GM21367 (cell line): ENCODE measurements around the gene SUPT6H.
"Not testable (repeated sequence)": the region's sequence is repeated elsewhere in the genome, so short reads cannot be mapped to it uniquely, and the experiment has no call there.

Experiments
- ATAC-seq: cut with Tn5 transposase; IDR thresholded peaks from one replicate; pipeline ENCODE4 v1.9.1; 2021; ENCODE audit not compliant: unreplicated experiment

The SUPT6H gene

GRCh38 chr17:28735242-28735722, 73.3 kb downstream of the SUPT6H start:
- no peak for ATAC-seq

GRCh38 chr17:28735913-28736769, 74.1 kb downstream of the SUPT6H start:
- not testable (repeated sequence) for ATAC-seq

- no peak for ATAC-seq
Observed at GRCh38 chr17:28737316-28737715, 75.3 kb downstream of the SUPT6H start.

GRCh38 chr17:28737770-28738679, 76.0 kb downstream of the SUPT6H start:
- peak; percentile 31 for ATAC-seq

- no peak for ATAC-seq
Observed at GRCh38 chr17:28738680-28739384, 76.8 kb downstream of the SUPT6H start.

GRCh38 chr17:28740406-28741357, 78.7 kb downstream of the SUPT6H start:
- no peak for ATAC-seq

- no peak for ATAC-seq
Observed at GRCh38 chr17:28741358-28742349, 79.6 kb downstream of the SUPT6H start.

- peak; percentile 34 for ATAC-seq
Observed at GRCh38 chr17:28743243-28744103, 81.5 kb downstream of the SUPT6H start, which contains the start of gene TRAF4. TRAF4 (plus strand) TSS chr17:28744011; CDS start chr17:28744113, 102 bp downstream.

GRCh38 chr17:28744104-28744971, 82.3 kb downstream of the SUPT6H start:
- ATAC-seq: no peak

GRCh38 chr17:28744972-28745785, 83.2 kb downstream of the SUPT6H start:
- ATAC-seq: no peak

GRCh38 chr17:28745786-28746411, 83.9 kb downstream of the SUPT6H start:
- ATAC-seq: no peak

GRCh38 chr17:28746611-28747050, 84.6 kb downstream of the SUPT6H start:
- ATAC-seq: no peak

- ATAC-seq: no peak
Observed at GRCh38 chr17:28747051-28747691, 85.2 kb downstream of the SUPT6H start.

GRCh38 chr17:28747801-28748750, 86.1 kb downstream of the SUPT6H start:
- no peak for ATAC-seq
